PFSK-1 (cell line): ENCODE measurements around the gene LOXHD1.

Experiments used
- POLR2AphosphoS5 ChIP-seq: IDR thresholded peaks from 2 replicates; pipeline ENCODE4 v1.6.1; 2012; ENCODE audit warnings: low read depth, mild to moderate bottlenecking, control low read depth, low read length, moderate library complexity
- REST ChIP-seq, 2 experiments: IDR thresholded peaks; 2 replicates each; pipeline versions ENCODE4 v1.6.1 to v1.8.0; 2011 to 2012; ENCODE audit warnings: low read depth in 2 of 2, low read length in 2 of 2, control low read depth in 1 of 2, inconsistent platforms in 1 of 2, mild to moderate bottlenecking in 1 of 2, moderate library complexity in 1 of 2; ENCODE audit not compliant: insufficient read depth in 1 of 2
- SIN3A ChIP-seq: IDR thresholded peaks from 2 replicates; pipeline ENCODE4 v1.6.1; 2012; ENCODE audit warnings: mild to moderate bottlenecking, low read length, moderate library complexity, borderline replicate concordance; ENCODE audit not compliant: insufficient read depth
- TAF1 ChIP-seq: IDR thresholded peaks from 2 replicates; pipeline ENCODE4 v1.6.1; 2012; ENCODE audit warnings: low read length, control low read depth, borderline replicate concordance; ENCODE audit not compliant: insufficient read depth

- TF ChIP-seq REST (IDR thresholded peaks at IDR 0.05; ENCODE audit: insufficient read depth in 1 of 2, low read depth in 2 of 2, low read length in 2 of 2) = no peak
- TF ChIP-seq POLR2AphosphoS5 = no peak
- no peak for TF ChIP-seq TAF1
- TF ChIP-seq SIN3A = no peak
These were observed 222.4 kb downstream of the LOXHD1 start for GRCh38 chr18:46434629-46435028.
